ENCODE measurements around the gene MED31. TPM values are rescaled to one million over a fixed set of nuclear protein-coding genes. Genes with fewer than 3 reads are reported as not detected.

MED31 gene
- total and polyA plus RNA-seq, 2 of the 4 experiments (the other 2 are of a cell fraction): 5.6 to 11.6 TPM

GRCh38 chr17:6695565-6695964 lies 44.2 kb upstream of the MED31 start:
- Histone ChIP-seq H3K27me3 (ENCODE audit: control insufficient read depth, insufficient read depth, low read length) (peaks cover 12% of the 10 kb centered on the region), H3K23ac (ENCODE audit: low read depth, low read length) (no peak overlapping the region), H3K56ac (ENCODE audit: extremely low read depth, insufficient read depth, low read length) (no peak overlapping the region), H3K4ac (ENCODE audit: low read depth, low read length) (no peak overlapping the region), H3K79me1 (ENCODE audit: low read depth in 1 of 2, low read length in 2 of 2) (no peaks in the 10 kb centered on the region), H3K9me3 (ENCODE audit: control insufficient read depth, insufficient read depth, low read length) (no peaks in the 10 kb centered on the region), H3K18ac (ENCODE audit: low read depth, low read length) (no peak overlapping the region), H3K4me2 (ENCODE audit: low read depth, low read length) (no peak overlapping the region), H3K9me1 (ENCODE audit: insufficient read depth, low read length) (no peaks in the 10 kb centered on the region), H4K91ac (ENCODE audit: insufficient read depth, low read depth, low read length) (no peak overlapping the region), H3K14ac (replicated peaks; ENCODE audit: low read depth, low read length) (no peak overlapping the region), H4K20me1 (ENCODE audit: insufficient read depth, low read length) (no peaks in the 10 kb centered on the region), H2BK120ac (ENCODE audit: low read depth, low read length) (no peak overlapping the region), H2AFZ (replicated peaks; ENCODE audit: low read length, poor library complexity) (no peak overlapping the region), H3K9ac (ENCODE audit: low read depth, low read length) (no peak overlapping the region), H3K27ac (ENCODE audit: insufficient read depth, low read length) (no peak overlapping the region), H2BK5ac (ENCODE audit: low read depth, low read length, poor library complexity, severe bottlenecking) (no peak overlapping the region), H2AK9ac (replicated peaks; ENCODE audit: low read depth, low read length, poor library complexity) (no peak overlapping the region), H4K8ac (ENCODE audit: low read depth in 2 of 2, low read length in 2 of 2) (no peak overlapping the region), H3K36me3 (ENCODE audit: control insufficient read depth, insufficient read depth, low read length) (no peaks in the 10 kb centered on the region), H2BK15ac (ENCODE audit: low read depth, low read length) (no peak overlapping the region), H2AK5ac (ENCODE audit: low read depth, low read length) (no peak overlapping the region), H3K4me1 (ENCODE audit: control insufficient read depth, insufficient read depth, low read length) (no peaks in the 10 kb centered on the region), H2BK20ac (ENCODE audit: low read depth, low read length) (no peak overlapping the region), H4K5ac (ENCODE audit: low read depth, low read length) (no peak overlapping the region), H3K4me3 (ENCODE audit: insufficient read depth, low read depth, low read length) (no peak overlapping the region)
- DNase-seq (no peak), ATAC-seq (ENCODE audit: low read depth) (no peak)
- ChIA-PET POLR2A (ENCODE audit: unreplicated experiment) (no interaction called here), CTCF (no interaction called here)
- BruUV-seq (replicated peaks): no TSS peak
- dilution Hi-C loops (cut with HindIII; ENCODE audit: low sequenced_read_pairs, unreplicated experiment) (no loop called here), intact Hi-C loops (cut with micrococcal nuclease) (no loop called here), in situ Hi-C loops (cut with MboI; ENCODE audit: low sequenced_read_pairs) (no loop called here)
- WGBS, 2 experiments (ENCODE audit: extremely low coverage in 2 of 2, insufficient read length in 1 of 2): 65% methylated on average over 5 of the region's 13 CpGs; no CpG with 5 or more reads in 1 of the 2 experiments
- TF ChIP-seq MAZ (IDR thresholded peaks at IDR 0.05; ENCODE audit: borderline replicate concordance, low read depth, low read length) (no peak), MXI1 (IDR thresholded peaks at IDR 0.05; ENCODE audit: borderline replicate concordance, low read depth, low read length) (no peak), POLR2A (IDR thresholded peaks at IDR 0.05; ENCODE audit: low read depth, low read length) (no peak), ELK1 (IDR thresholded peaks at IDR 0.05; ENCODE audit: borderline replicate concordance, low read depth, low read length) (no peak)
